ENCODE data around the gene ENDOV.

Gene ENDOV

DNA sequence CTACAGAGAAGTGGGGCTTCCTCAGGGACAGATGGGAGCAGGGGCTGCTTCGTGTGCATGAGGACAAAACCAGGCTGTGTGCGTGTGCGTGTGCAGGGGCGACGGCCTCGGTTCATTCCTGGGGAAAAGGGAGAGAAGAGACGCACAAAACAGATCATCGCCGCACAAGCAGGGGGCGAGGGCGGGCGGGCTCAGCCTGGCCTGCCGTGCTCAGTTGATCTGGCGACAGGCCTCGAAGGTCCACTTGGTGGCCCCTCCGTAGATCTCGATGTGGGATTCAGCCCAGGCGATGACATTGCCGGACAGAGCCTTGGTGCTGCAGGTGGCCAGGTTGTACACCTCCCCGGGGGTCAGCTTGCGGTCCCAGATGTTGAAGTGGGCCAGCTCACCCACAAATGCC lies 55.6 kb downstream of the ENDOV start:
- FAIRE-seq, result no peak

DNA sequence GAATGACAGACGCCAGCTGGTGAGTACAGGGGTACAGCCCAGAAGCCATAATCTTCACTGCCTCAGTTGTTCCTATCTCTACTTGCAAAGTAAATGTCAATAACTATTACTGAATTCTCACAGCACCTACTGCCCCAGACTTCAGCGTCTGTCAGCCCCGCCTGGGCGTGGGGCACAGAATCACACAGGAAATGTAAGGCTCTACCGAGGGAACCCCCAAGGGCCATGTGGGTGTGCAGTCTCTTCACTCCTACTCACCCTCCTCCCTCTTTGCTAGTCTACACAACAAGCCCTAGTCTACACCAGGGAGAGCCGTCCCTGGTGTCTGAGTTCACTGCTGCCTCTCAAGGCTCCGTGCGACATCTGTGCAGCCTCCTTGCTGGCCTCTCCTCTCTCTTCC lies 57.0 kb downstream of the ENDOV start:
- no peak for FAIRE-seq

DNA sequence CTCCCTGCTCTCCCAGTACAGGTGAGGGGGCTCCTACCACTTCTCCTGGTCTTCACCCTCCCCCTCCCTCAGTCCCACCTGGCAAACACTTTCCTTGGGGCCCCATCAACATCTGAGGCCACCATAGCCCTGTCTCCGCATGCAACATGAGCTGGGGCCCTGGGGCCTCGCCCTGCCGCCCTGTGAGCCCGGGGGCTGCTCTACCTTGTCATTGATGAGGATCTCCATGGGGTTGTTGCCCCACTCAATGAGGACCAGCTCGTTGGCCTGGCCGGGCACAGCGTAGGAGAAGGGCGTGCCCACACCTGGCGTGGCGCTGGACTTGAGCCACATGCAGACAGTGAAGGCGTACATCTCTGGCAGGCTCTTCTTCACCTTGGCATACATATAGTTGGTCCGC lies 58.0 kb downstream of the ENDOV start:
- FAIRE-seq, result no peak

DNA sequence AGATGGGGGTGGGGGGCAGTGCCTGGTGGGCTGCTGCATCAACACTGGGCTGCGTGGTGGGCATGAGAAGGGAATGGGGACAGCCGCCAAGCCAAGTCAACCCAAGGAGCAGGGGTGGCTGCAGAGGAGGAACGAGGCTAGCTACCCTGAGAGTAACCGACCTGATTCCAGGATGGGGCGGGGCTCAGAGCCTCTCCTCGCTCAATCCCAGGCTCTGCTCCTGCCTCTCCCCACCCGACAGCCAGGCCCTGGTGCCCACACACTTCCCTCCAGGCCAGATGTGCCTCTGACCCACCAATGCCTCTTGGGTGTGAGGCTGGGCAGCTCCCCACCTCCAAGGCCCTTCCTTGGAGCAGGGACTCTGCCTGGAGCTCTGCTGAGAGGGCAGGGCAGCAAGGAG lies 58.7 kb downstream of the ENDOV start:
- FAIRE-seq, result no peak

DNA sequence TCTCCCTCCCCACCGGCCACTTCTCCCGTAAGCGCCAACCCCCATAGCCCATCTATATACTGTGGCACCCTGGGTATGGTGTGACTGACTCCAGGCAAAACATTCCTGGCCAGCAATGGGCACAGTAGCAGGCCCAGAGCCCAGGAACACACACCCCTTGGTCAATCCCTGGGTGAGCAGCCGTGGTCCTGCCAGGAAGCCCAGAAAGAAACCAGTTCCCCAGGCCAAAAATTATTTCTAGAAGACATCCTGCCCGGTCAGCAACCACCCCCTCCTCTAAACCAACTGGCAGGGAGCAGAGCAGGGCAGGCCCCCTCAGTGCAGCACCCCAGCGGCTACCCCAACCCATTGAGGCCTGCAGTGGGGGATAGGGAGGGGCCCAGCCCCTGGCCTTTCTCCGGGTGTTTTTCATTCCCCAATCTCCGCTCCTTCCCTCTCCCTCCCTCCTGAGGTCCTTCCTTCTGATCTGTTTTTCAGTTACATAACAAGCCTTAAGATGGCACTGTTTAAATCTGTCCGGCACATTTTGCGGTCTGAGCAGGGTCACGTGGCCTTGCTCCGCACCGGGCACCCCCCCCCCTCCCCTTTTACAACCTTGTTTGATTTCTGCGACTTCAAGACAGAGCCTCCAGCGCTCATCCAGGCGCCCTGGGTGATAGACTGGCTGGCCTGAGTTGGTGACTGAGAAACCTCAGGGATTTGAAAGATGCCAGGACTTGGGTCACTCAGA lies 59.4 kb downstream of the ENDOV start:
- FAIRE-seq, result no peak

DNA sequence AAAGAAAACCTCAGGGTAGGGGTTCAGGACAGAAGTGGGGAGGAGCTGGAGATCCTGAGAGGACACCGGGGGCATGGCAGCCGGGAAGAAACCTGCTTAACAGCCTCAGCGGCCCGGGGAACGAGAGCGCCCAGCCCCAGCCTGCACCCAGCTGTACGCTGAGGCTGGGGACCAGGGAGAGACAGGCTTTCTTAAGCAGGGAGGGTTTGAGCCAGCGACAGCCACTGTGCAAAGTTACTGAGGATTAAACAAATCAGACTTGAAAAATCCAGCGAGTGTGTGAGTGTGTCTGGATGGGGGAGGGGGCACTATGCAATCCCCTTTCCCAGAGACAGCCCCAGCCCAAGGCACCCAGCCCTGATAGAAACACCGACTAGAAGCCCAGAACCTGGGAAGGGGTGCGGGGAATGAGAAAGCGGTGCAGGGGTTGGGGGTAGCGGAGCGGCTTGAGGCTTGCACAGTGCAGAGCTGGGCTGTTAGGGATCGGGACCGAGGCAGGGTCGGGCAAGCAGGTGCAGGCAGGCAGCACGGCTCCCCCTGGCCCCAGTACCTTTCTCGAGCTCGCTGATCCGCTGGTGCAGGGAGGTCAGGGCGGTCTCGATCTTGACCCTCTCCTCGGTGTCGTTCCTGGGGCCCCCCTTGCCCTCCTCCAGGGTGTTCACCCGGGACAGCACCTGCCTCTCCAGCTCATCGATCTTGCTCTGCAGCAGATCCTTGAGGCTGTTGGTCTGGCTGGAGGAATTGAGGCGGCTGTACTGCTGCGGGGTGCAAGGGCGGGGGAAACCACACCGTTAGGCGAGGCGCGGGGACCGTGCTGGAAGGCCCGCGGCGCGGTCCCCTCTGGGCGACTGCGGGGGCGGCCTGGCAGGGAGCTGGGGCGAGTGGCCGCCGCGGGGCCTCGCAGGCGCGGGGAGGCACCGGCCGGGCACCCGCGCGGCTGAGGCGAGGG lies 60.3 kb downstream of the ENDOV start:
- no peak for FAIRE-seq

DNA sequence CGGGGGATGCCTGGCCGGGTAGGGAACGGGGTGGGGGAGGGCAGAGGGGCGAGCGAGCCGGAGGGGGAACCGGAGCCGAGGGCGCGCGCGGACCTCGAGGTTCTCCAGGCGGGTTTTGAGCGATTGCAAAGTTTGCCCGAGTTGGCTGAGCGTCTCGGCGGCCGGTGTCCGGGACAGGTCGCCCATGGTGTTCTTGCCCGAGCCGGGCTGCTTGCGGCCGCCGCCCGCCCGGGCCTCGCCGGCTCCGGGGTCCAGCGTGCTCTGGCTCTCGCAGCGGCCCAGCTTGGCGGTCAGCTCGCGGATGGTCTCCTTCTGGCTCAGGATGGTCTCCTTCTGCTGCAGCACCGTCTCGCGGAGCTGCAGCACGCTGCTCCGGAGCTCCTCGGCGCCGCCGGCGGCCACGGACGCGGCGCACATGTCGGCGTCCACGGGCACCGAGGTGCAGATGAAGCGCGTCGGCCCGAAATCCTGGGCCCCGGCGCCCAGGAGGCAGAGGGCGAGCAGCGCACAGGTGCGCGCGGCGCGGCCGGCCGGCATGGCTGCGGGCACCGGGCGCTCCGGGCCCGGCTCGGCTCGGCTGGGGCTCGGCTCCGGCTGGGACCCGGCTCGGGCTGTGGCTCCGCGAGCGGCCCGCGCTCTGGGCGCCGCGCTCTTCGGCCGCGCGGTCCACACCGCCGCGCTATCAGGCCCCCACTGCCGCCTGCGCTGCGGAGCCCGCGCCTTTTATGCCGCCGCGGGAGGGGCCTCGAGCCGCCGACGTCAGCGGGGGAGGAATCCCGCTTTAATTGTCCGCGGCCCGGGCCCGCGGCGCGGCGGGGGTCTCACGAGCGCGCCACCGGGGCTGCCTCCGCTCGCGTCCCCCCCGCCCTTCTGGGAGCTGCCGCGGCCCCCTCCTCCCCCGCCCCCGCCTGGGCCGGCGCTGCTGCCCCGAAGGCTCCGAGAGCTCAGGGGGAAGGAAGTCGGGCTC lies 61.2 kb downstream of the ENDOV start, which contains the start of gene NPTX1:
Gene NPTX1 (minus strand): TSS at position 698 of the 967 bp plus-strand sequence. CDS start 161 bp downstream, at position 537.
- FAIRE-seq, result no peak

DNA sequence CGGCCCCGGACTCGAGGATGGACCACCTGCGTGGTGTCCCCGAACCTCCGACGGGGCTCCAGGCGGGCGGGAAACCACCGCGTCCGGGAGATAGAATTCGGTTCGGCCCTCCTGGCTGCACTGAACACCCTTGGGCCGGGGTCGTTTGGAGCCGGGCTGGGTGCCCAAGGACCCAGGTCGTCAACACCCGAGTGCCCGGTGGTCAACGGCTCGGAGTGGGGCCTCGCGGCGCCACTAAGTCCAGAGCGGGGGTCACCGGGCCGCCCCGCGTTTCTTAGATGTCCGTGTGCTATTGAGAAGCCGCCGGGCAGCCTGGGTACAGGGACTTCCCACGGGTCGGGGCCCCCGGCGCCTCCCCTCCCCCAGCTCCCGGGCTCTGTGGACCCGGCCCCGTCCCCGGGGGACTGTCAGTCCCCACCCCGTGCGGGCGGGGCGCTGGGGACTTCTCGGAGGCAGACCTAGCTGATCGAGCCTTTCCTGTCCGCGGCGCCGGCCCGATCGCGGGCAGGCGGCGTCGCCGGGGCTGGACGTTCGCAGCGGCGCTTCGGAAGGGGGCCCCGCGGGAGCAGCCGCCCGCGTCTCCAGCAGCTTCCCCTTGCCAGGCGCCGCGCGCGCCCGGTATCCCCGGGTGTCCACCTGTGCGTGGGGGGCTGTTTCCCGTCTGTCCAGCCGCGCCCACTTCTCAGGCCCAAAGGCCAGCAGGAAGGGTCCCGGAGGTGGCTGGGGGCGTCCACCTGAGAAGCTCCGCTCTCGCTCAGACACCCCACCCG lies 62.1 kb downstream of the ENDOV start:
- FAIRE-seq, result no peak

DNA sequence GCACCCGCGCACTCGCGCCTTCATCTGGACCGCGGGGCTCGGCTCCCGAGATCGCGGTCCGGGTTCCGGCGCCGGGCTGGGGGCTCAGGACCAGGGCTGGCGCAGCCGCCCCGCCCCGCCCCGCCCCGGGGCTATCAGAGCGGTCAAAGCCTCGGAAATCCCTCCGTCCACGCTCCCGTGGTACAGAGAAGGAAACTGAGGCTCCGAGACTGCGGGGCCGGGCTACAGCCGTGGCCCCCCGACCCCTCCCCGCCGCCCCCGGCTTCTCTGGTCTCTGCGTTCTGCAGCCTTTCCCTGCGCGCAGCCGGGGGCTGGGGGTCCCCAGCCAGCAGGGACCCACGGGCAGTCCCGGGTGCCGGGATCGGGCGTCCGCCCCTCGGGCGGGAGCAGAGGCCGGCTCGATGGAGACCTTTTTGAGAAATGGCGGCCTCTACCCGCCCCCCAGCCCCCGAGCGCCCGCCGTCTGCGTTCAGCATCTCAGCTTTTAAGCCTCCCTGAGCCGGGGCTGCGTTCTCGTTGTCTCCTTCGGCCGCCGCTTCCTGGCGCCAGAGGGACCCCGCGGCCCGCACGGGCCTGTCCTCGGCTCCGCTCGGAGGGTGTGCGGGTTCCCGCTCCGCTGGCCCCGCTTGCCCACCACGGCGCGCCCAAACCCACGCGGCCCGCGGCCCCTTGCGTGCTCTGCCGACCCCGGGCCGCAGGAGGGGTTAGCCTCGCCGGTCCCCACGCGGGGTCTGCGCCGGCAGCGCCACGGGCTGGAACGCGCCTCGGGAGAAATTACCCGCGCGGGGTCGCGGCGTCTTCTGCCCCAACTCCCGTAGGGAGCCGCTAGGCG lies 62.9 kb downstream of the ENDOV start:
- no peak for FAIRE-seq

DNA sequence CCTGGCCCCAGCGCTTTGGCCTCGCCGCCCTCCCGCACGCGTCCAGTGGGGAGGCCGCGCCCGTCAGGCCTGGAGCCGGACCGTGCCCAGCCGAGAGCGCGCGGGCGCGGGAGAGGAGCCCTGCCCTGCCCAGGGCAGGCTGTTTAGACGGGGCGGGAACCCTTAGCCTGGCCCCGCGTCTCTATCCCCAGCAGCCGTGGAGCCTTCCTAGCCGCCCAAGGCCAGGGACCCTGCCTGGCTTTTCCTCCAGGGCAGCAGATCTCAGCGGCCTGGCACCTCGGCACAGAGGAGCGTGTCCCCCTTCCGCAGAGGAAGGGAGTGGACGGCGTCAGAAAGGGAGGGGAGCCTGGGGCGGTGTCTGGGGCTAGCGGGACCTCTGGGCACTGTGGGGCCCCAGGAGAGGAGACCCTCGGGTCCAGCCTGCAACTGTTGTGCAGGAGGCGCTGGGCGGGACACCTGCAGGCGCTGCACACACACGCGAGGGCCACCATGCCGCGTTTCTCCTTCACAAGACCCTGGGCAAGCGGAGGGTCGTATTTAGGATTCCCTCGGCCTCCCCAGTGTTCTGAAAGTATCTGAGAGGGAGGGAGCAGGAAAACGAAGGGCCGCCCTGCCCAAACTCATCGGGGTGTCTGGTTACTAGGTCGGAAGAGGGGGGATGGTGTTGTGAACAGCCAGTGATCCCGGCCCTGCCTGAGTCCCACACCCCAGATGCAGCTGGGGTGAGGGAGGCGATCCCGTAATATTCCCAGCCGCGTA lies 63.7 kb downstream of the ENDOV start:
- no peak for FAIRE-seq

DNA sequence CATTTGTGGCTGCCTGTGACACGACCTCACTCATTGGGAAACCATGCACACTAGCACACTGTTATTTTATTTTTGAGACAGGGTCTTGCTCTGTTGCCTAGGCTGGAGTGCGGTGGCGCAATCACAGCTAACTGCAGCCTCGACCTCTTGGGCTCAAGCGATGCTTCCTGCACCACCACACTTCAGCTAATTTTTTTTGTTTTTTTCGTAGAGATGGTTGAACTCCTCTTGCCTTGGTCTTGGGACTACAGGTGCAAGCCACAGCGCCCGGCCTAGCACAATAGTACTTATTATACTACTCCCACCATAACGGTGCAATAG lies 64.2 kb downstream of the ENDOV start:
- FAIRE-seq, result no peak

DNA sequence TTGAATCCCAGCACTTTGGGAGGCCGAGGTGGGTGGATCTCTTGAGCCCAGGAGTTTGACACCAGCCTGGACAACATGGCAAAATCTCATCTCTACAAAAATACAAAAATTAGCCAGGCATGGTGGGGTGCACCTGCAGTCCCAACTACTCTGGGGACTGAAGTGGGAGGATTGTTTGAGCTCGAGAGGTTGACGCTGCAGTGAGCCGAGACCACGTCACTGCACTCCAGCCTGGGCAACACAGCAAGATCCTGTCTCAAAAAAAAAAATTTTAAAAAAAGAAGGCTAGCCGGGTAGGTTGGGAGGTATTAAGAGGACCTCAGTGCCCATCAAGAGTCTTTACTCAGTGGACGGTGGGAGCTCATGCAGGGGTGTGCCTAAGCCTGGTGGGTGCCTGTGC lies 65.3 kb downstream of the ENDOV start:
- FAIRE-seq, result no peak

DNA sequence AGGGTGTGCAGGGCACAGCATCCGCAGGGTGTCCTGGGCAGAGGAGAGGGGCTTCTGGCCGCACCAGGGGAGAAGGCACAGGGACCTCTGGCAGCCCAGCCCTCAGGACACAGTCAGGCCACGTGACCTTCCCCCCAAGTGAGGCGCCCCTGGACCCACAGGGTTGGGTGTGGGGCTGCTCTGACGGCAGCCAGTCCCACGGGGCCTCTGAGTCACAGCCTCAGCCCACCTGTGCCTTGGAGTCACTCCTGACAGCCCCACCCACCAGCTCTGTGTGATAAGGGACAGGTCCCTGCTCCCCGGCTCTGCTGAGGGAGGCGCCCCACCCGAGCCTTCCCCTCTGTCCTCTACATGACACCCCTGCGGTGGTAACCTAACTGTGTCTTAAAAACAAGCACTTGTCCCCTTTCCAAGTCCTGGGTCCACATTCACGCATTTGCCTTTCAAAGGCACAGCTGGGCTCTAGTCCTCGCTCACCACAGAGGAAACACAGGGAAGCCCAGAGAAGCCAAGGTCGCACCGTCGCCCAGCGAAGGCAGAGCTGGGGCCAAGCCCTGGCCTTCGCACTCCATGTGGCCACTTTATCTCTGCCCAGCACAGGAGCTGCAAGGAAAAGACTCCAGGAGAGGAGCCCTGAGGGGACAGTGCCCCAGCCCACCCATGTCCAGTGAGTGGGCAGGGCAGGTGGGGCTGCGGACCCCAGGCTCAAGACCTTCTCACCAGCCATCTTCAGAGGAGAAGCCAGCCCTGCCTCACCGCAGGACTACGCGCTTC lies 66.5 kb downstream of the ENDOV start:
- no peak for FAIRE-seq

DNA sequence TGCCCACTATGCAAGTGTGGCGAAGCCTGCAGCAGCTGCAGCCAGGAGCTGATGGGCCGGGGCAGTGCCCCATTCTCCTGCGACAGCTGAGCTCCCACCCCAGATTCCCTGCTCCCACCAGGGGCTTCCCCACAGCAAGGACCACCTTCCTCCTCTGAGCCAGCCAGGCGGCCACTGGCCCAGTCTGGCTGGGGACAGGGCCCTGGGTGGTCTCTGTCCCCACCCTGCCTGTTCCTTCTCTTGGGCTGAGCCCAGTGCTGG lies 67.0 kb downstream of the ENDOV start:
- no peak for FAIRE-seq

DNA sequence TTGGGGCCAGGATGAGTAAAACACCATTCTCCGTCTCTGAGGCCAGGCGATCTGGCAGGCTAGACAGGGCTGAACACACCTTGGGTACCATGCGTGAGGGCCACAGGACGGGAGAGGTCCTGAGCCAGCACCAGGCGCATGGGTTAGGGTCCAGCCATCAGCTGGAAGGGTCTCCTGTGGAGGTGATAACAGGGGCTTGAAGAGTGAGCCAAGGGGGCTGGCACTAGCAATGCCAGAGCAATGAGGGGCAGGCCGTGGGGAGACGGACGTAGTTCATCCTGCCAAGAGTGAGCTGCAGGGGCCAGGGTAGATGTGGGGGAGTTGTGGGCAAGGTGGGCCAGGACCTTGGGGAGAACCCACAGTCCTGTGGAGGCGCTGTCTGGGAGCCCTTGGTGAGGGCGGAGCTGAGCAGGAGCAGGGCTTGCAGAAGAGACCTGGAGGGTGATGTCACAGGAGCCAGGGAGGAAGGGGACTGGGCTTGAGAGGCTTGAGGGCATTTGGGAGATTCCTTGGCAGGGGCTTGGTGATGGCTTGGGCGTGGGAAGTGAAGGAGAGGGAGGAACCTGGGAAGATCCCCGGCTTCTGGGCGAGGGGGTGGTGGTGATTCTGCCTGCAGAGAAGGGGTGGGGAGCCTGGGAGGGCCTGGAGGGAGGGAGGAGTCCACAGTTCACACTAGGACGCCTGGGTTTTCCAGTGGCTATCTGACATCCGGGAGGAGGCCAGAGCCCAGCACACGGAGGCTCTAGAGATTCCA lies 67.8 kb downstream of the ENDOV start:
- no peak for FAIRE-seq

DNA sequence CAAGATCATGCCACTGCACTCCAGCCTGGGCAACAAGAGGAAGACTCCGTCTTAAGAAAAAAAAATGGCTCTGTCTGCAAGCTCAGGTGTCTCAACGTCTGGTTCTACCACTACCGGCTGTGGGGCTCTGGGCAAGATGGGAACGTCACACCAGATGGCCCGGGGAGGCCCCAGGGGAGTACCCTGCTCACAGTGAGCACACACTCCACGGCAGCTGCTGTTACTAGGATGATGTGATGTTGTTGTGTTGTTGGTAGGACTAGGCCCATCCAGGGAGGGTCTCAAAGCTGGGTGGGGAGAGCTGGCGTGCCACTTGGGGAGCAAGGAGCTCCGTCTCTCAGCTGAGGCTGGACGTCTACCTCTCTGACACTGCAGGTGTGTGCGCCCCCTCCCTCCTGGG lies 70.9 kb downstream of the ENDOV start:
- no peak for FAIRE-seq

DNA sequence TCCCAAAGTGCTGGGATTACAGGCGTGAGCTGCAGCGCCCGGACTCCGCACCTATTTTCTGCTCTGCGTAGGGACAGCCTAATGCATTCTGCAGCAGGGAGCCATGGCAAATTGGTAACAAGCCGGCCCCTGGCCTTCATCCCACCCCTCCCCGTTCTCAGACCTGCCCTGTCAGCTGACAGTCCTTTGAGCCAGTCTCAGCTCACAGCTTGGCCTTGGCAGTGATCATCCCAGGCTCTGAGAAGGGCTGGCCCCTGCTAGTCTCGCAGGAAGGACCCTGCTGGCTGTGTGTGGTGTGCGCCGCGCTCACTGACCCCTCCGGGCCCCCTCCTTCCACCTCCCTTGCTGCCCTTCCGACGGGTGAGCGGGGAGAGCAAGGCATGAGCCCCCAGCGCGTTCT lies 71.7 kb downstream of the ENDOV start:
- FAIRE-seq, result no peak

DNA sequence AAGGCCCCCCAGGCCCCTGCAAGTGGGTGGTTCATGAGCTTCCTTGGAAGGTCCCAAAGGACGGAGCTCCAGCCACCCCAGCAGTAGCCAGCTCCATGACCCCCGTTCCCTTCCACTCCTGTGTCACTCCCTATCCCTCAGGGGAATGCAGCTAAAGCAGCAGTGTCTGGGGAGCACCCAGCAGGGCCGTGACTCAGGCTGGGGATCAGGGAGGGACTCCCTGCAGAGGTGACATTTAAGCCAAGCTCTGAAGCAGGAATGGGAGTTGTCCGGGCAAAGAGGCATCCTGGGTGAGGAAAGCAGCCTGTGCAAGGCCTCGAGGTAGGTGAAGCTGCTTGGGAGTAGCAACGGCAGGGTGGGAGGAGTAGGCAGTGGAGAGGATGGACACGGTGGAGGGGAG lies 72.5 kb downstream of the ENDOV start:
- no peak for FAIRE-seq
